ENCODE results near the gene SHC2. TPM values are rescaled to one million over a fixed set of nuclear protein-coding genes. Genes with fewer than 3 reads are reported as not detected.

The SHC2 gene
- total RNA-seq, 1 experiment from 2014 or later = 6.7 TPM

DNA sequence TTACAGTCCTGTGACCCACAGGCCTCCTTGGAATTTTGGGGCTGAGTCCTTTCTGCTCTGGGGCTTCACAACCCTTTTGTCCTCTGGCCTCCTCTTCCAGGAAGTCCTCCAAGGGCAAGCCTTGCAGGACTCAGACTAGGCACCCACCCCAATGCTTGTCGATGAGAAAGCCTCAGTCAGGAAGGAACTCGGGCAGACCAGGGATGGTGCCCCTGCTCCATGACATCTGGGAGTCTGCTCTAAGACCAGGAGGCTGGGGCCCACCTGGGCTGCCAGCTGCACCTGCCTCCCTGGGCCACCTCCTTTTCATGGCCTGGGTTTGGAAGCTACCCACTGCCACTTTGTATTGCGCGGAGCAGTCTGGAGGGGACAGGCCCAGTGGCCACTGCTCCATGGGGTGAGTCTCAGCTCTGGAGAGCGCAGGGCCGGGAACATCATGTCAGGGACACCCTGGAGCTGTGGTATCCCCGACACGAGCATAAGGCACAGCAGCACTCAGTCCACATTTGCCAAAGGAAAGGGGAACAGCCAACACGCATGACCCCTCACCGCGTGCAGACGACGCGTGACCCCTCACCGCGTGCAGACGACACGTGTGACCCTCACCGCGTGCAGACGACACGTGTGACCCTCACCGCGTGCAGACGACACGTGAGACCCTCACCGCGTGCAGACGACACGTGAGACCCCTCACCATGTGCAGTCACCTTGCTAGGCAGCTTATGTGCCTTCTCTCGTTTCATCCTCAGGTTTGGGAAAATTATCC, 62.7 kb downstream of the SHC2 start:
- ATAC-seq (no peak), DNase-seq (ENCODE audit: low read depth, low spot score) (no peak)
- H3K36me3 ChIP-seq (ENCODE audit: control insufficient read depth, insufficient read depth, low read length) = no peaks in the 10 kb centered on the region
- TF ChIP-seq, protein P1, sequence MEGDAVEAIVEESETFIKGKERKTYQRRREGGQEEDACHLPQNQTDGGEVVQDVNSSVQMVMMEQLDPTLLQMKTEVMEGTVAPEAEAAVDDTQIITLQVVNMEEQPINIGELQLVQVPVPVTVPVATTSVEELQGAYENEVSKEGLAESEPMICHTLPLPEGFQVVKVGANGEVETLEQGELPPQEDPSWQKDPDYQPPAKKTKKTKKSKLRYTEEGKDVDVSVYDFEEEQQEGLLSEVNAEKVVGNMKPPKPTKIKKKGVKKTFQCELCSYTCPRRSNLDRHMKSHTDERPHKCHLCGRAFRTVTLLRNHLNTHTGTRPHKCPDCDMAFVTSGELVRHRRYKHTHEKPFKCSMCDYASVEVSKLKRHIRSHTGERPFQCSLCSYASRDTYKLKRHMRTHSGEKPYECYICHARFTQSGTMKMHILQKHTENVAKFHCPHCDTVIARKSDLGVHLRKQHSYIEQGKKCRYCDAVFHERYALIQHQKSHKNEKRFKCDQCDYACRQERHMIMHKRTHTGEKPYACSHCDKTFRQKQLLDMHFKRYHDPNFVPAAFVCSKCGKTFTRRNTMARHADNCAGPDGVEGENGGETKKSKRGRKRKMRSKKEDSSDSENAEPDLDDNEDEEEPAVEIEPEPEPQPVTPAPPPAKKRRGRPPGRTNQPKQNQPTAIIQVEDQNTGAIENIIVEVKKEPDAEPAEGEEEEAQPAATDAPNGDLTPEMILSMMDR (IDR thresholded peaks at IDR 0.05) = no peak
- no peak for TF ChIP-seq REST (IDR thresholded peaks at IDR 0.05; ENCODE audit: insufficient read depth in 1 of 2, low read depth in 2 of 2, low read length in 1 of 2)
- no peak for TF ChIP-seq TCF7L2 (IDR thresholded peaks at IDR 0.05; ENCODE audit: low read depth, low read length)
- no peak for TF ChIP-seq POLR2AphosphoS5 (IDR thresholded peaks at IDR 0.05; ENCODE audit: low read depth, low read length)
- TF ChIP-seq SIN3A (IDR thresholded peaks at IDR 0.05; ENCODE audit: borderline replicate concordance, insufficient read depth, low read depth, low read length) = no peak
- H3K4me3 ChIP-seq (ENCODE audit: low read depth in 2 of 2, low read length in 2 of 2) = no peak overlapping the region
- CTCF ChIA-PET = no interaction called here
- intact Hi-C loops (cut with micrococcal nuclease; ENCODE audit: unreplicated experiment) (no loop called here), in situ Hi-C loops (cut with HindIII; ENCODE audit: low pct_unique_long_range_greater_than_20kb, low sequenced_read_pairs) (no loop called here)
- no peaks in the 10 kb centered on the region for H3K27me3 ChIP-seq (ENCODE audit: control insufficient read depth, insufficient read depth, low read length)
- no peak overlapping the region for H3K27ac ChIP-seq (ENCODE audit: low read length)
- no peaks in the 10 kb centered on the region for H3K9me3 ChIP-seq (ENCODE audit: control insufficient read depth, insufficient read depth, low read depth, low read length)
- no TSS peak for BruUV-seq (replicated peaks)
- no peaks in the 10 kb centered on the region for H3K4me1 ChIP-seq (ENCODE audit: control insufficient read depth, insufficient read depth, low read length)
- POLR2A ChIA-PET = no interaction called here

DNA sequence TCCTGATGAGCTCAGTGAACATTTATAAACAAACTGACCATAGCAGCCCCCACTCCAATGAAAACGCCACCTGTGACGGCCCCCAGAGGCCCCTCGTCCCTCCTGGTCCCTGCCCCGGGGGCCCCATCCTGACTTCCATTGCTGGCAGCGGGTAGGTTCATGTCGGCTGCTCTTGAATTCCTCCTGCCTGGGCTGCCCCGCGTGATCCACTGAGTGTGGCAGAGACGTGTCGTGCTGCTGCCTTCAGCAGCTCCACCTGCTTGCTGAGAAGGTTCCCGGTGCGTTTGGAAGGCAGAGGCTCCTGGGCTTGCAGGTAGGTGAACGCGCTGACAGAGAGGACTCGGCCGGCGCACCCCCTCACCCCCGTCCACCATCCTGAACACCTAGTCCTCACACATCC, 63.5 kb downstream of the SHC2 start:
- DNase-seq (ENCODE audit: low read depth, low spot score) (no peak), ATAC-seq (no peak)
- Histone ChIP-seq H3K4me3 (ENCODE audit: low read depth in 2 of 2, low read length in 2 of 2) (no peak overlapping the region), H3K9me3 (ENCODE audit: control insufficient read depth, insufficient read depth, low read depth, low read length) (no peaks in the 10 kb centered on the region), H3K27me3 (ENCODE audit: control insufficient read depth, insufficient read depth, low read length) (no peaks in the 10 kb centered on the region), H3K4me1 (ENCODE audit: control insufficient read depth, insufficient read depth, low read length) (no peaks in the 10 kb centered on the region), H3K36me3 (ENCODE audit: control insufficient read depth, insufficient read depth, low read length) (no peaks in the 10 kb centered on the region), H3K27ac (ENCODE audit: low read length) (no peak overlapping the region)
- no TSS peak for BruUV-seq (replicated peaks)
- TF ChIP-seq SIN3A (IDR thresholded peaks at IDR 0.05; ENCODE audit: borderline replicate concordance, insufficient read depth, low read depth, low read length) = no peak
- no peak for TF ChIP-seq POLR2AphosphoS5 (IDR thresholded peaks at IDR 0.05; ENCODE audit: low read depth, low read length)
- TF ChIP-seq REST (IDR thresholded peaks at IDR 0.05; ENCODE audit: insufficient read depth in 1 of 2, low read depth in 2 of 2, low read length in 1 of 2) = no peak
- POLR2A ChIA-PET = no interaction called here
- in situ Hi-C loops (cut with HindIII; ENCODE audit: low pct_unique_long_range_greater_than_20kb, low sequenced_read_pairs) (no loop called here), intact Hi-C loops (cut with micrococcal nuclease; ENCODE audit: unreplicated experiment) (no loop called here)
- CTCF ChIA-PET = no interaction called here
